IMR-90 (cell line): Measurements from ENCODE around the gene RABEP1. TPM values are rescaled to one million over a fixed set of nuclear protein-coding genes. Genes with fewer than 3 reads are reported as not detected.

ENCODE experiments used
- ATAC-seq: fragments of 200-7000 bp; cut with Tn5 transposase; 2 replicates; pipeline ENCODE4 v1.9.1; 2020; ENCODE audit warnings: low read depth, mild to moderate bottlenecking, moderate library complexity
- BruUV-seq: library from RNA; stranded (reverse); fragments of 400-500 nt; replicated peaks from 2 replicates; lab custom pipeline; 2021; lab: Mats Ljungman, UMichigan
- CTCF ChIA-PET: fragments of 300-600 bp; formaldehyde crosslinking; extraction: SDS; loops from one replicate; lab custom pipeline; 2021; ENCODE audit warnings: antibody characterized with exemption; lab: Yijun Ruan, JAX
- POLR2A ChIA-PET: fragments of 300-600 bp; sonication (Branson Sonifier 250); formaldehyde crosslinking; loops from one replicate; lab custom pipeline; 2022; ENCODE audit warnings: antibody characterized with exemption; ENCODE audit not compliant: unreplicated experiment; lab: Charles Lee
- DNase-seq: peaks from one replicate; pipeline ENCODE4 v3.0.0; 2013
- H2AFZ ChIP-seq: replicated peaks from 2 replicates; pipeline ENCODE3; 2013; ENCODE audit warnings: low read length, mild to moderate bottlenecking; ENCODE audit not compliant: poor library complexity
- H2AK5ac ChIP-seq: 2 replicates; pipeline ENCODE4 v1.6.1; 2013; ENCODE audit warnings: low read depth, low read length, inconsistent platforms
- H2AK9ac ChIP-seq: replicated peaks from 2 replicates; pipeline ENCODE3; 2013; ENCODE audit warnings: mild to moderate bottlenecking, low read depth, low read length, moderate library complexity; ENCODE audit not compliant: poor library complexity
- H2BK120ac ChIP-seq: 2 replicates; pipeline ENCODE4 v1.6.1; 2013; ENCODE audit warnings: low read depth, low read length, inconsistent platforms
- H2BK15ac ChIP-seq: 3 replicates; pipeline ENCODE4 v1.6.1; 2013; ENCODE audit warnings: low read depth, low read length, inconsistent platforms
- H2BK20ac ChIP-seq: 2 replicates; pipeline ENCODE4 v1.6.1; 2013; ENCODE audit warnings: low read depth, mild to moderate bottlenecking, inconsistent platforms, low read length, moderate library complexity
- H2BK5ac ChIP-seq: 2 replicates; pipeline ENCODE4 v1.6.1; 2013; ENCODE audit warnings: mild to moderate bottlenecking, low read depth, low read length, inconsistent platforms; ENCODE audit not compliant: poor library complexity, severe bottlenecking
- H3K14ac ChIP-seq: replicated peaks from 2 replicates; pipeline ENCODE4 v1.6.1; 2013; ENCODE audit warnings: low read depth, low read length, inconsistent platforms
- H3K18ac ChIP-seq: 2 replicates; pipeline ENCODE4 v1.6.1; 2013; ENCODE audit warnings: low read depth, low read length, control low read depth
- H3K23ac ChIP-seq: 2 replicates; pipeline ENCODE4 v1.6.1; 2013; ENCODE audit warnings: low read depth, low read length, inconsistent platforms
- H3K27ac ChIP-seq: 2 replicates; pipeline ENCODE4 v1.5.1; 2013; ENCODE audit warnings: mild to moderate bottlenecking, control low read depth, low read length; ENCODE audit not compliant: insufficient read depth
- H3K27me3 ChIP-seq: 2 replicates; pipeline ENCODE4 v1.6.1; 2013; ENCODE audit warnings: low read length; ENCODE audit not compliant: control insufficient read depth, insufficient read depth
- H3K36me3 ChIP-seq: 2 replicates; pipeline ENCODE4 v1.6.1; 2013; ENCODE audit warnings: low read length, mixed read lengths; ENCODE audit not compliant: control insufficient read depth, insufficient read depth
- H3K4ac ChIP-seq: 2 replicates; pipeline ENCODE4 v1.6.1; 2013; ENCODE audit warnings: low read depth, low read length, inconsistent platforms
- H3K4me1 ChIP-seq: 2 replicates; pipeline ENCODE4 v1.6.1; 2013; ENCODE audit warnings: low read length, mixed read lengths; ENCODE audit not compliant: control insufficient read depth, insufficient read depth
- H3K4me2 ChIP-seq: 2 replicates; pipeline ENCODE4 v1.6.1; 2013; ENCODE audit warnings: low read depth, mild to moderate bottlenecking, control low read depth, low read length, moderate library complexity
- H3K4me3 ChIP-seq: 2 replicates; pipeline ENCODE4 v1.5.1; 2013; ENCODE audit warnings: low read depth, mild to moderate bottlenecking, control low read depth, low read length, moderate library complexity; ENCODE audit not compliant: insufficient read depth
- H3K56ac ChIP-seq: 2 replicates; pipeline ENCODE4 v1.6.1; 2013; ENCODE audit warnings: low read length, inconsistent platforms; ENCODE audit not compliant: insufficient read depth; ENCODE audit errors: extremely low read depth
- H3K79me1 ChIP-seq, 2 experiments: 2 replicates each; pipeline ENCODE4 v1.6.1; 2013; ENCODE audit warnings: low read length in 2 of 2, inconsistent platforms in 1 of 2, low read depth in 1 of 2
- H3K9ac ChIP-seq: 2 replicates; pipeline ENCODE4 v1.6.1; 2013; ENCODE audit warnings: low read depth, low read length, control low read depth
- H3K9me1 ChIP-seq: 2 replicates; pipeline ENCODE4 v1.6.1; 2013; ENCODE audit warnings: low read length, inconsistent platforms; ENCODE audit not compliant: insufficient read depth
- H3K9me3 ChIP-seq: 2 replicates; pipeline ENCODE4 v1.6.1; 2013; ENCODE audit warnings: low read length; ENCODE audit not compliant: control insufficient read depth, insufficient read depth
- H4K20me1 ChIP-seq: 2 replicates; pipeline ENCODE4 v1.6.1; 2013; ENCODE audit warnings: low read length, inconsistent platforms; ENCODE audit not compliant: insufficient read depth
- H4K5ac ChIP-seq: 2 replicates; pipeline ENCODE4 v1.6.1; 2013; ENCODE audit warnings: mild to moderate bottlenecking, low read depth, low read length, control low read depth
- H4K8ac ChIP-seq, 2 experiments: 2 replicates each; pipeline ENCODE4 v1.6.1; 2013; ENCODE audit warnings: low read depth in 2 of 2, low read length in 2 of 2, control low read depth in 1 of 2, inconsistent platforms in 1 of 2
- H4K91ac ChIP-seq: 2 replicates; pipeline ENCODE4 v1.6.1; 2013; ENCODE audit warnings: low read depth, low read length, inconsistent platforms; ENCODE audit not compliant: insufficient read depth
- CTCF ChIP-seq: conservative IDR thresholded peaks from 2 replicates; pipeline ENCODE4 v1.5.1; 2012; ENCODE audit warnings: mild to moderate bottlenecking, low read depth, low read length, improper control_type of control experiment
- ELK1 ChIP-seq: fragments of 150-350 bp; IDR thresholded peaks from 2 replicates; pipeline ENCODE4 v1.6.1; 2016; ENCODE audit warnings: low read depth, mild to moderate bottlenecking, low read length, moderate library complexity, borderline replicate concordance
- NFE2L2 ChIP-seq: fragments of 150-350 bp; IDR thresholded peaks from 2 replicates; pipeline ENCODE4 v1.6.1; 2016; ENCODE audit warnings: low read depth, mild to moderate bottlenecking, low read length
- POLR2A ChIP-seq: IDR thresholded peaks from 2 replicates; pipeline ENCODE4 v1.6.1; 2012; ENCODE audit warnings: mild to moderate bottlenecking, low read depth, low read length
- RFX5 ChIP-seq: IDR thresholded peaks from 2 replicates; pipeline ENCODE4 v1.8.0; 2012; ENCODE audit warnings: low read depth, mild to moderate bottlenecking, low read length, moderate library complexity
- SMC3 ChIP-seq: fragments of 150-350 bp; IDR thresholded peaks from 2 replicates; pipeline ENCODE4 v1.6.1; 2016; ENCODE audit warnings: low read depth, mild to moderate bottlenecking, antibody characterized with exemption, low read length, moderate library complexity
- WGBS, 2 experiments: methylation state at CpG; one replicate each; pipeline versions ENCODE4 v1.1.5 to v1.1.7; 2013; ENCODE audit warnings: missing lambda C conversion rate in 2 of 2; ENCODE audit not compliant: insufficient read length in 1 of 2; ENCODE audit errors: extremely low coverage in 2 of 2; 5-methylcytosine and 5-hydroxymethylcytosine counted together
- dilution Hi-C: fragments of 300-500 bp; cut with HindIII; formaldehyde crosslinking; loops from one replicate; pipeline ENCODE4 v1.14.3; 2018; ENCODE audit warnings: low sequenced_read_pairs; ENCODE audit not compliant: unreplicated experiment
- in situ Hi-C: fragments of 300-500 bp; cut with MboI; formaldehyde crosslinking; loops from 3 replicates; pipeline ENCODE4 v1.14.3; 2019; ENCODE audit warnings: low sequenced_read_pairs, inconsistent platforms, mixed read lengths
- intact Hi-C: fragments of 100-400 bp; cut with micrococcal nuclease; formaldehyde crosslinking; loops from 2 replicates; pipeline ENCODE4 v1.10.0; 2022
- polyA plus RNA-seq, 3 experiments: library from polyadenylated mRNA; depleted of rRNA; stranded (reverse); fragments of >200 nt; gene quantifications; 2 replicates each; pipeline ENCODE4 v1.2.3, GENCODE V29; 2012; ENCODE audit warnings: low replicate concordance in 1 of 3
- total RNA-seq: library from RNA; depleted of rRNA; stranded (reverse); fragments of >200 nt; gene quantifications from 2 replicates; pipeline ENCODE4 v1.2.3, GENCODE V29; 2012

The RABEP1 gene
- total and polyA plus RNA-seq, 2 of the 4 experiments (the other 2 are of a cell fraction) = 15.3 to 38.2 TPM

DNA sequence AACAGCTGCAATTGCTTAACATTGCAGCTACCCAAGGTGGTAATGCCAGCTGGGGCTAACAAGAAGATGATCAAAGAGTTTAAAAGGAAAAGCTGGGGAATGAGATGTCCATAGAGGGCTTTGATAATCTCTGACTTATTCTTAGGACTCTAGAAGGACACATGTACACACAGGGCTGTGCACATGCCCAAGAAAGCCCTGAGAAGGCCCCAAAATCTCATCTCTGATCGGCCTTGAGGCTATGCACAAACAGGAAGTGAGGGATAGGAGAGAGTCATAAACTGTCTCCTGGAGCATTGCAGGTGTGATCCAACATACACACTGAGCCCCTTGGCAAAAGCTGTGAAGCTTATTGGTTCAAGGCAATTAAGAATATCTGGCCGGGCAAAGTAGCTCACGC lies 17.2 kb upstream of the RABEP1 start:
- Histone ChIP-seq H4K91ac (no peak overlapping the region), H3K18ac (no peak overlapping the region), H2BK20ac (no peak overlapping the region), H3K4ac (no peak overlapping the region), H2AK5ac (no peak overlapping the region), H3K14ac (no peak overlapping the region), H3K23ac (0 out of 2 replicates have a peak overlapping the region, but pooled peaks have one; percentile 16), H3K9ac (no peak overlapping the region), H4K5ac (no peak overlapping the region), H3K79me1 (no peaks in the 10 kb centered on the region), H3K27ac (no peak overlapping the region), H3K9me1 (no peaks in the 10 kb centered on the region), H3K36me3 (no peaks in the 10 kb centered on the region), H3K4me3 (no peak overlapping the region), H3K56ac (no peak overlapping the region), H4K20me1 (no peaks in the 10 kb centered on the region), H3K4me1 (no peaks in the 10 kb centered on the region), H4K8ac (no peak overlapping the region), H2BK5ac (no peak overlapping the region), H2BK15ac (no peak overlapping the region), H2BK120ac (no peak overlapping the region), H3K4me2 (no peak overlapping the region), H2AK9ac (no peak overlapping the region), H3K9me3 (no peaks in the 10 kb centered on the region; the same call in 1 of the 2 replicates), H2AFZ (no peak overlapping the region), H3K27me3 (0 out of 2 replicates have a peak, but pooled peaks cover 2% of the 10 kb centered on the region)
- ChIA-PET CTCF (no interaction called here), POLR2A (no interaction called here)
- ATAC-seq (no peak), DNase-seq (no peak)
- dilution Hi-C loops (no loop called here), intact Hi-C loops (no loop called here), in situ Hi-C loops (no loop called here)
- no TSS peak for BruUV-seq
- no CpG with 5 or more reads among the region's 3 CpGs for WGBS, 2 experiments
- TF ChIP-seq POLR2A (no peak), NFE2L2 (no peak), RFX5 (no peak), ELK1 (no peak), SMC3 (no peak), CTCF (no peak)
